HEK293T (cell line): Measurements from ENCODE around the gene PTP4A2.

ENCODE experiments used
- CTCF ChIA-PET: fragments of 350-600 bp; formaldehyde crosslinking; extraction: SDS; loops from one replicate; lab custom pipeline; 2021; ENCODE audit warnings: antibody characterized with exemption, inconsistent platforms; lab: Yijun Ruan, JAX
- POLR2A ChIA-PET: fragments of 350-600 bp; formaldehyde crosslinking; extraction: SDS; loops from one replicate; lab custom pipeline; 2020; ENCODE audit warnings: antibody characterized with exemption, inconsistent platforms; lab: Yijun Ruan, JAX
- DNase-seq: peaks from one replicate; pipeline ENCODE4 v3.0.0; 2012; ENCODE audit warnings: mixed read lengths; ENCODE audit errors: extremely low spot score
- ARNT ChIP-seq: fragments of 450-650 bp; IDR thresholded peaks from 2 replicates; pipeline ENCODE4 v1.6.1; 2017; ENCODE audit warnings: mild to moderate bottlenecking
- BHLHE40 ChIP-seq: fragments of 450-650 bp; IDR thresholded peaks from 2 replicates; pipeline ENCODE4 v1.6.1; 2016; ENCODE audit warnings: mild to moderate bottlenecking, moderate library complexity, borderline replicate concordance
- CTBP1 ChIP-seq: fragments of 450-650 bp; IDR thresholded peaks from 2 replicates; pipeline ENCODE4 v1.6.1; 2016; ENCODE audit warnings: borderline replicate concordance
- ELF4 ChIP-seq: fragments of 450-650 bp; IDR thresholded peaks from 2 replicates; pipeline ENCODE4 v1.6.1; 2017; ENCODE audit warnings: antibody characterized with exemption
- FOXA1 ChIP-seq: fragments of 450-650 bp; IDR thresholded peaks from 2 replicates; pipeline ENCODE4 v1.6.1; 2016; ENCODE audit warnings: mild to moderate bottlenecking
- FOXK2 ChIP-seq: fragments of 450-650 bp; IDR thresholded peaks from 2 replicates; pipeline ENCODE4 v1.6.1; 2016; ENCODE audit warnings: mild to moderate bottlenecking
- FOXM1 ChIP-seq: fragments of 450-650 bp; IDR thresholded peaks from 2 replicates; pipeline ENCODE4 v1.6.1; 2017; ENCODE audit warnings: mild to moderate bottlenecking, borderline replicate concordance
- HDGF ChIP-seq: fragments of 450-650 bp; IDR thresholded peaks from 2 replicates; pipeline ENCODE4 v1.6.1; 2017; ENCODE audit warnings: antibody characterized with exemption, borderline replicate concordance
- L3MBTL2 ChIP-seq: fragments of 450-650 bp; conservative IDR thresholded peaks from 2 replicates; pipeline ENCODE4 v1.6.1; 2016; ENCODE audit warnings: mild to moderate bottlenecking
- LEF1 ChIP-seq: fragments of 450-650 bp; IDR thresholded peaks from 2 replicates; pipeline ENCODE4 v1.6.1; 2017; ENCODE audit warnings: mild to moderate bottlenecking, borderline replicate concordance
- NFRKB ChIP-seq: fragments of 450-650 bp; IDR thresholded peaks from 2 replicates; pipeline ENCODE4 v1.6.1; 2016; ENCODE audit warnings: mild to moderate bottlenecking, moderate library complexity
- SP1 ChIP-seq: fragments of 450-650 bp; IDR thresholded peaks from 2 replicates; pipeline ENCODE4 v1.6.1; 2017
- SUZ12 ChIP-seq: fragments of 450-650 bp; IDR thresholded peaks from 2 replicates; pipeline ENCODE4 v1.6.1; 2016; ENCODE audit warnings: mild to moderate bottlenecking
- TARDBP ChIP-seq: fragments of 450-650 bp; IDR thresholded peaks from 2 replicates; pipeline ENCODE4 v1.6.1; 2016
- ZNF384 ChIP-seq: fragments of 450-650 bp; IDR thresholded peaks from 2 replicates; pipeline ENCODE4 v1.6.1; 2016
- TF ChIP-seq, protein P1 (sequence below): fragments of 450-650 bp; IDR thresholded peaks from 2 replicates; pipeline ENCODE4 v1.6.1; 2016

Gene PTP4A2

GRCh38 chr1:31938184-31938975 lies at the start of gene PTP4A2:
Gene PTP4A2 (minus strand): TSS chr1:31938368. CDS start chr1:31919065, 19,303 bp downstream.
- DNase-seq, result peak; percentile 100
- ChIA-PET CTCF (interaction anchor here (0.5 to 2.5 kb wide), 7 partner anchors 13 to 149 kb away, joined by 3 to 14 read pairs (median 4); no protein-coding TSS in a partner anchor), POLR2A (interaction anchor here (0.6 to 2.2 kb wide), 15 partner anchors 9 to 123 kb away, joined by 3 to 15 read pairs (median 4); partner anchors contain the start of gene SPOCD1)
- TF ChIP-seq, protein P1, sequence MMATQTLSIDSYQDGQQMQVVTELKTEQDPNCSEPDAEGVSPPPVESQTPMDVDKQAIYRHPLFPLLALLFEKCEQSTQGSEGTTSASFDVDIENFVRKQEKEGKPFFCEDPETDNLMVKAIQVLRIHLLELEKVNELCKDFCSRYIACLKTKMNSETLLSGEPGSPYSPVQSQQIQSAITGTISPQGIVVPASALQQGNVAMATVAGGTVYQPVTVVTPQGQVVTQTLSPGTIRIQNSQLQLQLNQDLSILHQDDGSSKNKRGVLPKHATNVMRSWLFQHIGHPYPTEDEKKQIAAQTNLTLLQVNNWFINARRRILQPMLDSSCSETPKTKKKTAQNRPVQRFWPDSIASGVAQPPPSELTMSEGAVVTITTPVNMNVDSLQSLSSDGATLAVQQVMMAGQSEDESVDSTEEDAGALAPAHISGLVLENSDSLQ, result no peak
- TF ChIP-seq BHLHE40, result no peak; the same call in 1 of the 2 replicates
- peak; percentile 26; the same call in 1 of the 2 replicates for TF ChIP-seq ARNT
- no peak for TF ChIP-seq TARDBP
- peak; percentile 36; the same call in 1 of the 2 replicates for TF ChIP-seq FOXM1
- TF ChIP-seq LEF1, result no peak
- TF ChIP-seq L3MBTL2, result peak; percentile 98

GRCh38 chr1:31987135-31987619 lies 49.0 kb upstream of the PTP4A2 start:
- ChIA-PET POLR2A (interaction anchor here (0.6 to 1.3 kb wide), 3 partner anchors 10 to 26 kb away, joined by 3 to 4 read pairs (median 4); partner anchors contain the start of gene KHDRBS1), CTCF (interaction anchor here (1.0 to 1.1 kb wide), 2 partner anchors 10 to 16 kb away, joined by 4 read pairs; no protein-coding TSS in a partner anchor)
- DNase-seq, result peak; percentile 36
- TF ChIP-seq NFRKB (no peak), LEF1 (no peak), FOXK2 (no peak), ZNF384 (no peak), L3MBTL2 (no peak), TARDBP (no peak), FOXA1 (no peak), ARNT (no peak), BHLHE40 (no peak), SP1 (no peak), ELF4 (no peak), CTBP1 (no peak), HDGF (no peak), SUZ12 (no peak), FOXM1 (no peak)
- TF ChIP-seq, protein P1, result no peak

- POLR2A ChIA-PET, result interaction anchor here (1.2 kb wide), 1 partner anchor 28 kb away, joined by 4 read pairs; no protein-coding TSS in a partner anchor
These were observed 47.3 kb upstream of the PTP4A2 start for GRCh38 chr1:31985430-31985829.

GRCh38 chr1:31984419-31985347 lies 46.5 kb upstream of the PTP4A2 start:
- CTCF ChIA-PET, result interaction anchor here (0.7 to 1.8 kb wide), 2 partner anchors 19 to 21 kb away, joined by 3 to 7 read pairs (median 3); no protein-coding TSS in a partner anchor
- POLR2A ChIA-PET, result interaction anchor here (1.2 kb wide), 1 partner anchor 29 kb away, joined by 4 read pairs; no protein-coding TSS in a partner anchor
- no peak for DNase-seq
- TF ChIP-seq FOXA1 (no peak), LEF1 (no peak), L3MBTL2 (no peak), ARNT (no peak), TARDBP (no peak), ZNF384 (no peak), SP1 (no peak), CTBP1 (no peak), HDGF (no peak), FOXK2 (no peak), ELF4 (no peak), NFRKB (no peak), SUZ12 (no peak), FOXM1 (no peak), BHLHE40 (no peak)
- TF ChIP-seq, protein P1, result no peak

More at GRCh38 chr1:31985430-31985829, 47.3 kb upstream of the PTP4A2 start:
- CTCF ChIA-PET, result interaction anchor here (0.7 to 1.8 kb wide), 2 partner anchors 18 to 21 kb away, joined by 3 to 7 read pairs; no protein-coding TSS in a partner anchor
- TF ChIP-seq NFRKB (no peak), TARDBP (no peak), SP1 (no peak), ELF4 (no peak), BHLHE40 (no peak), LEF1 (no peak), FOXK2 (no peak), ZNF384 (no peak), ARNT (no peak), L3MBTL2 (no peak), HDGF (no peak)
- DNase-seq, result no peak
